Muscle layer of duodenum (tissue), 2 donors: ENCODE data around the gene SUPT7L.

Experiments
- H3K27ac ChIP-seq: one replicate; pipeline ENCODE4 v1.7.0; 2013; ENCODE audit warnings: mild to moderate bottlenecking, low read length
- H3K27me3 ChIP-seq: one replicate; pipeline ENCODE4 v1.7.0; 2013; ENCODE audit warnings: low read depth, mild to moderate bottlenecking, control low read depth, low read length
- H3K36me3 ChIP-seq, 2 donors: one replicate each; pipeline ENCODE4 v1.7.0; 2013; ENCODE audit warnings: low read length in 2 of 2, control low read depth in 1 of 2, mild to moderate bottlenecking in 1 of 2; ENCODE audit not compliant: insufficient read depth in 2 of 2, control insufficient read depth in 1 of 2
- H3K4me1 ChIP-seq, 2 donors: one replicate each; pipeline ENCODE4 v1.7.0; 2013; ENCODE audit warnings: low read length in 2 of 2, mild to moderate bottlenecking in 2 of 2, control low read depth in 1 of 2, moderate library complexity in 1 of 2; ENCODE audit not compliant: insufficient read depth in 2 of 2, control insufficient read depth in 1 of 2
- H3K4me3 ChIP-seq, 2 donors: one replicate each; pipeline ENCODE4 v1.7.0; 2013; ENCODE audit warnings: low read length in 2 of 2, low read depth in 1 of 2, mild to moderate bottlenecking in 1 of 2
- H3K9me3 ChIP-seq, 2 donors: one replicate each; pipeline ENCODE4 v1.7.0; 2013; ENCODE audit warnings: low read length in 2 of 2, control low read depth in 1 of 2, mild to moderate bottlenecking in 1 of 2; ENCODE audit not compliant: control insufficient read depth in 1 of 2
- donor health status: healthy.

SUPT7L gene

DNA sequence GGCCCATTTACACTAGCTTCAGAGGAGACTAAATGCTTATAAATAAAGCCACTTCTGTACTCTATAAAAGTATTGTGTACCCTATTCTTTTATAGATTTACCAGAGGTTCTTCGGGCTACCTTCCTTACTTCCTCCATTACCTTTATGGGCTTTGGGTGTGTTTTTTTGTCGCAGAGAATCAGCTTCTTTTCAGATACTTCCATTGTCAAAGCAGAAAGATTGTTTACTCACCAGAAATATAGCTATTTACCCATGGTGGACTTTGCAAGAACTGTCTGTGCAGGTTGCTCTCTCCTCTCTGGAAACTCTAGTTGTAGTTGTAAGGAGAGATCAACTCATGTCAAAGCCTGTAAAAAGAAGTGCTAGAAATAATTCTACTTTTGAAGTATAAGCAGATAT is 49.4 kb downstream of the SUPT7L start:
- no peak overlapping the region for H3K27ac ChIP-seq
- H3K27me3 ChIP-seq: no peaks in the 10 kb centered on the region
- H3K4me3 ChIP-seq: no peak overlapping the region
- no peaks in the 10 kb centered on the region for H3K9me3 ChIP-seq
- peaks cover 39 to 55% of the 10 kb centered on the region in 2 donors for H3K36me3 ChIP-seq
- no peaks in the 10 kb centered on the region for H3K4me1 ChIP-seq

DNA sequence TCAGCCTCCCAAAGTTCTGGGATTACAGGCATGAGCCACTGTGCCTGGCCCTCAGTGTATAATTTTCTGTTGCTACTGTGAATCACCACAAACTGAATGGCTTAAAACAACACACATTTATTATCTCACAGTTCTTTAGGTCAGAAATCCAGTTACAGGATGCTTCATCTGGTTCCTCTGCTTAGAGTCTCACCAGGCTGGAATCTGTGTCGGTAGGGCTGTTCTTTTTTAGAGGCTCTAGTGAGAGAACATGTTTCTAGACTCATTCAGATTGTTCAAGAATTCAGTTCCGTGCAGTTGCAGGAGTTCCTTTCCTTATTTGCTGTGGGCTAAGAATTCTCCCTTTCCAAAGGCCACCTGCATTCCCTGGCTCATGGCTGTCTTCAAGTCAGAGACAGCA is 56.8 kb downstream of the SUPT7L start:
- H3K9me3 ChIP-seq: no peaks in the 10 kb centered on the region
- no peaks in the 10 kb centered on the region for H3K4me1 ChIP-seq
- no peaks in the 10 kb centered on the region for H3K27me3 ChIP-seq
- H3K36me3 ChIP-seq: peaks cover 30 to 74% of the 10 kb centered on the region in 2 donors
- H3K27ac ChIP-seq: no peak overlapping the region
- no peak overlapping the region for H3K4me3 ChIP-seq
